Measurements from ENCODE around the gene HOXA7.

HOXA7 gene

GRCh38 chr7:27193335-27194001 lies 37.0 kb upstream of the HOXA7 start:
- no peak for DNase-seq (ENCODE audit: low spot score)

GRCh38 chr7:27192546-27193334 lies 36.3 kb upstream of the HOXA7 start:
- no peak for DNase-seq (ENCODE audit: low spot score)

- DNase-seq (ENCODE audit: low spot score): no peak
Observed at GRCh38 chr7:27191833-27192545, 35.5 kb upstream of the HOXA7 start.

- no peak for DNase-seq (ENCODE audit: low spot score)
Observed at GRCh38 chr7:27191161-27191731, 34.8 kb upstream of the HOXA7 start.

GRCh38 chr7:27189997-27190748 lies 33.7 kb upstream of the HOXA7 start:
- no peak for DNase-seq (ENCODE audit: low spot score)

GRCh38 chr7:27189295-27189996 lies 33.0 kb upstream of the HOXA7 start:
- DNase-seq (ENCODE audit: low spot score): no peak

- DNase-seq (ENCODE audit: low spot score): no peak
Observed at GRCh38 chr7:27188386-27189294, 32.2 kb upstream of the HOXA7 start.

GRCh38 chr7:27187475-27188385 lies 31.3 kb upstream of the HOXA7 start:
- no peak for DNase-seq (ENCODE audit: low spot score)

- no peak for DNase-seq (ENCODE audit: low spot score)
Observed at GRCh38 chr7:27186668-27187474, 30.4 kb upstream of the HOXA7 start.

GRCh38 chr7:27185854-27186667 lies 29.6 kb upstream of the HOXA7 start:
- no peak for DNase-seq (ENCODE audit: low spot score)

- no peak for DNase-seq (ENCODE audit: low spot score)
Observed at GRCh38 chr7:27185013-27185853, 28.8 kb upstream of the HOXA7 start, which contains the start of gene HOXA11. HOXA11 (minus strand) TSS chr7:27185232; CDS start chr7:27185144, 88 bp downstream.

GRCh38 chr7:27184337-27185012 lies 28.0 kb upstream of the HOXA7 start:
- DNase-seq (ENCODE audit: low spot score): no peak

GRCh38 chr7:27183682-27184336 lies 27.3 kb upstream of the HOXA7 start:
- DNase-seq (ENCODE audit: low spot score): no peak

- no peak for DNase-seq (ENCODE audit: low spot score)
Observed at GRCh38 chr7:27182861-27183681, 26.6 kb upstream of the HOXA7 start.

Data from Ammon's horn (tissue), 1 donor.